Measurements from ENCODE around the gene SGK1. TPM values are rescaled to one million over a fixed set of nuclear protein-coding genes. Genes with fewer than 3 reads are reported as not detected.
"Not testable (repeated sequence)": the region's sequence is repeated elsewhere in the genome, so short reads cannot be mapped to it uniquely, and the experiment has no call there.

Gene SGK1
- total RNA-seq, 1 donor from 2014 or later = 153 TPM

DNA sequence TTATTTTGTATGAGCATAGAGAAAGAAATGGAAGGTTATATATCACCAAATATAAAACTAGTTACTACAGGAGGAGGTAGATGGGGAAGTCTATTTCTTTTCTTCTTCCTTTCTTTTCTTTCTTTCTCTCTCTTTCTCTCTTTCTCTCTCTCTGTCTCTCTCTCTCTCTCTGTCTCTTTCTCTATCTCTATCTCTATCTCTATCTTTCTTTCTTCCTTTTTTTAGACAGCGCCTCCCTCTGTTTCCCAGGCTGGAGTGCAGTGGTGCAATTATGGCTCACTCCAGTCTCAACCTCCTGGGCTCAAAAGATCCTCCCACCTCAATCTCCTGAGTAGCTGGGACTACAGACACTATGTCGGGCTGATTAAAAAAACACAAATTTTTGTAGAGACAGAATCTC, 10.2 kb upstream of the SGK1 start:
- DNase-seq (ENCODE audit: low read depth in 2 of 2) = no peak

- not testable (repeated sequence) for DNase-seq (ENCODE audit: low read depth in 2 of 2)
Observed at GRCh38 chr6:134326192-134326591, 8.3 kb upstream of the SGK1 start.

- no peak for DNase-seq (ENCODE audit: low read depth in 2 of 2)
Observed at GRCh38 chr6:134324766-134325165, 6.9 kb upstream of the SGK1 start.

DNA sequence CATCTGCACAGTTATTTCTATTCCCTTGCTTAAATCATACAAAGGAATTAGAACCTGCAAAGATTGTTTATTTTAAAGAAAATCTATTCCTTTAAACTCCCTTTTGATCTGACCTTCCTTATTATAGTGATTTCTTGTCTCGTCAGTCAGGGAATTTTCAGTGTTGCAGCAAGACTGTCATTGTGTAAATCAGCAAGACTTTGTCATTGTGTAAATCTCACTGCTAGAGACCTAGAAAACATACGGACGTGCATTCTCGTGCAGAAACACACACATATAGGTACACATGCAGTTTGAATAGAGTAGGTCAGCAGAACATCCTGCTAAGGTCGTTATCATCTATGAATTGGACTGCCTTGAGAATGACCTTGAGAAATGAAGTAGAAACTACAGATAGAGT, 6.2 kb upstream of the SGK1 start:
- no peak for DNase-seq (ENCODE audit: low read depth in 2 of 2)

- no peak for DNase-seq (ENCODE audit: low read depth in 2 of 2)
Observed at GRCh38 chr6:134323698-134324097, 5.8 kb upstream of the SGK1 start.

DNA sequence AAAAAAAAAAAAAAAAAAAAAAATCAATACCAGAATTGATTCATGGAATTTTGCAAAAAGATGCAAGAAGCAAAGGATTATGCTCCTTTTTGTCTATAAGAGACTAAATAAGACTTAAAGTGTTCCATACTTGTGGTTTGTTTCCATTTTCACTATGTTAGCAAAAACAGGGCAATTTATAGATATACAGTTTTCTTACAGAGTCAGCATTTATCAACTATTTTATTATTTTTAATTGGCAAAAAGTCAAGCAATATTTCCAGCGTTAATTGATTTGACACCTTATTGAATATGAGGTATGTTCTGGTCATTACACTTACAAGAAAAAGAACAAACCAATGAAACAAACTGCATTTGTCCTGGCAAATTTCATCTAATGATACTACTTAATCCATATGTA, 5.4 kb upstream of the SGK1 start:
- DNase-seq (ENCODE audit: low read depth in 2 of 2) = no peak

- DNase-seq (ENCODE audit: low read depth in 2 of 2) = no peak
Observed at GRCh38 chr6:134322216-134322615, 4.3 kb upstream of the SGK1 start.

DNA sequence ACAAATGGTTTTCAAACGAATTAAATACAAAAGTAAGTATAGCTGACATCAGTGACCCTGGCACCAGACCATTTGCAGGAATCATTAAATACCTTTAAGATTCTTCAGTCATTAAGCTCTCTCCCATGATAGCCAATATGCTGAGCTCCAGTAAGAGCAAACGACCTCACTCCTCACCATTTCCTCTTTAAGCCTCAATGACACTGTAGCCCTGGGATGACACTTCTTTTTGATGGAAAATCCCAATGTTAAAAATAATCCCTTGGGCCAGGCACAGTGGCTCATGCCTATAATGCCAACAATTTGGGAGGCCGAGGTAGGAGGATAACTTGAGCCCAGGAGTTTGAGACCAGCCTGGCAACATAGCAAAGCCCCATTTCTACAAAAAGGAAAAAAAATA, 3.3 kb upstream of the SGK1 start:
- DNase-seq (ENCODE audit: low read depth in 2 of 2) = no peak

DNA sequence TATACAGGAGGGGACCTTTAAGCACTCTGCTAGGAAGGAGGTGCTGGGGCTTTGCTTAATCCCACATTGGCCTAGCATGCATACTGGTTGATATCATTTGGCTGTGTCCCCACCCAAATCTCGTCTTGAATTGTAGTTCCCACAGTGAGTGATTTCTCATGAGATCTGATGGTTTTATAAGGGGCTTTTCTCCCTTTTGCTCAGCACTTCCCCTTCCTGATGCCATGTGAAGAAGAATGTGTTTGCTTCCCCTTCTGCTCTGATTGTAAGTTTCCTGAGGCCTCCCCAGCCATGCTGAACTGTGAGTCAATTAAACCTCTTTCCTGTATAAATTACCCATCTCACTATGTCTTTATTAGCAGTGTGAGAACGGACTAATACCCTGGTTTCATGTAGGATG, 1.8 kb upstream of the SGK1 start:
- not testable (repeated sequence) for DNase-seq (ENCODE audit: low read depth in 2 of 2)

GRCh38 chr6:134318974-134319281, 1.0 kb upstream of the SGK1 start:
- no peak for DNase-seq (ENCODE audit: low read depth in 2 of 2)

- no peak for DNase-seq (ENCODE audit: low read depth in 2 of 2)
Observed at GRCh38 chr6:134318236-134318973, 493 bp upstream of the SGK1 start.

DNA sequence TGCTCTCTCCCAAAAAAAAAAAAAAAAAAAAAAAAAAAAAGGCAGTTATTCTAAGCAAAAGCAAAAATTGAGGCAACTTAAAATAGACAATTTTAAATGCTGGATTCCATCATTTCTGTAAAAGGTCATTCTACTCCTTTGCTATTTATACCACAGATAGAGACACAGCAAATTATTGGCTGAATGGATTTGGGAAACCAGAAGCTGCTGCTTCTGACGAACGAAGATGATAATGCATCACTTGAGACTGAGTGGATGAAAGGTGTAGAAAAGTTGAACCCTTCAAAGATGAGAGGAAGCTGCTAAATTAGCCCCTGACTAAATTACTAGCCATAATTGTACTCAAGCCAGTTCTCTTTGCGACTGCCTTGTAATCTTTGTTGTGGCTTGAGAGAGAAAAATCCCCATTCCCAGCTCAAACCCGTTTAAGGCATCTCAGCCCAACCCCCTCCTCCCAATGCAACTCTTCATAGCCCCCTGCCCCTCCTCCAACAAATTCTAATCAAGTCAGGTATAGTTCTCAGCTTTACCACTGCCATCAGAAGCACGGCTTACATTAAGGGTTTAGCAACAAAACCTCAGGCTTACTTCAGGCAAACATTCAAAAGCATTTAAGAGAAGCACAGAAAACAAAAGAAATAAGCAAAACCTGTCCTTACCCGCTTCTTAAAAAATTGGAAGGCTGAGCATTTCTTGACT, 1.0 kb downstream of the SGK1 start:
- no peak for DNase-seq (ENCODE audit: low read depth in 2 of 2)

DNA sequence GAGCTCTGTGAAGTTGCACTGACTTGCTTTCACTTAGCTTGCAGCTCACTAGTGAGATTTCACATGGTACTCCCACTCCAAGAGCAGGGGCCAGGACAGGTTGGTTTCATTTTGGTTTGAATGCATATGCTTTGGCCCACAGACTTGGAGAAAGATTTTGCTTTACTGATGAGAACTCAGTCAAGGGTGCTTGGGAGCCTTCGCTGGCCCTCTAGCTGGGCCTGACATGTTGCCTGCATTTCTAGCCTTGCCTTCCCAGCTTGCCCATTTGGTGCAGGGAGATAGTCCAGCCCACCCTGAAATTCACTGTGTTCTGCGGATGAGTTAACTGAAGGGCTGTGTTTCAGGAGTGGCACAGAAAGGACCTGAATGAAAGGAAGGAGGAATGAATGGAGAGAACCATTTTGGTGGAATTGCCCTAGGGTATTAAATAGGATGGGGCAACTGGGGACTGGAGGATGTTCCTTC, 1.9 kb downstream of the SGK1 start:
- no peak for DNase-seq (ENCODE audit: low read depth in 2 of 2)

DNA sequence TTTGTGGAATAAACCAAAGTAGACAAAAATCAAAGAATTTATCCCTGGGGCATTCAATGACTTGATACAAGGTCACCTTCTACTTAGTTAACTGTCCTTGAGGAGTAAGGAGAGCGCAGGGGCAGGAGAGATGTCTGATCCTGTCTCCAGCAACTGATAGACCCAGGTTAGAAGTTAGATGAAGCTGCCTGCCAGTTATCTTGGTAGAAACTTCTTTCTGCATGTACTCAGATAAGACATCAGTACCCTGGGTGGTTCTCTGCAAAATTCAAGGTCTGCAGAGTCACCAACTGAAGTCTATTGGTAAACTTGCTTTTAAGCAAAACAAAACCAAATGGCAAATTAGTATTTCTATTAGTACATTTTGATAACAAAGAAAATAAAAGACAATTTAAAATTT, 2.7 kb downstream of the SGK1 start:
- DNase-seq (ENCODE audit: low read depth in 2 of 2) = no peak

GRCh38 chr6:134314006-134314821, 3.7 kb downstream of the SGK1 start:
- DNase-seq (ENCODE audit: low read depth in 2 of 2) = no peak

DNA sequence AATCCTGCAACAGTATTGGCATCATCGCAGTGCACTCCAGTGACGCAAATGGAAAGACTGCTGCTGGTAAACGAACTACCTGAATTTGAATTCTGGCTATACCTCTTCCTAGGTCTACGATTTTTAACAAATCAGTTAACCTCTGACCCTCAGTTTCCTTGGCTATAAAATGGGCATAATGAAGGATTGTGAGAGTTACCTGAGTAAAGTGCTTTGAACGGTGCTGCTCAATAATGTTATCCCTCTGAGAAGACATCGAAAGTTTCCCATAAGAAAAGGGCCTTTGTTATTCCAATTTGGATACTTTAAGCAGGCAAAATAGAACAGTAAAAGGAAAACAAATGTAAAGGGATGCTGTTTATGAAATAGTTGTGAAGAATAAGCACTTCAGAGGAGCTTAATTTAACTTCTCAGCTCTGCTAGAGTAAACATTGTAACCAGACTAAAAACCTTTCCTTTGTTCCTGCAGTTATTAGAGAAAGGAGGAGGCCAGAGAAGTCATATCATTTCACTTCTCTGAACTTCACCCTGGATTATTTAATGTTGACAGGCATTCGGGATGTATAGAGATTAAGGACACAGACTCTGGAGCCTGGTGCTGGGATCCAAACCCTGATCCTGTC, 5.8 kb downstream of the SGK1 start:
- no peak for DNase-seq (ENCODE audit: low read depth in 2 of 2)

GRCh38 chr6:134310817-134311216, 7.1 kb downstream of the SGK1 start:
- no peak for DNase-seq (ENCODE audit: low read depth in 2 of 2)

DNA sequence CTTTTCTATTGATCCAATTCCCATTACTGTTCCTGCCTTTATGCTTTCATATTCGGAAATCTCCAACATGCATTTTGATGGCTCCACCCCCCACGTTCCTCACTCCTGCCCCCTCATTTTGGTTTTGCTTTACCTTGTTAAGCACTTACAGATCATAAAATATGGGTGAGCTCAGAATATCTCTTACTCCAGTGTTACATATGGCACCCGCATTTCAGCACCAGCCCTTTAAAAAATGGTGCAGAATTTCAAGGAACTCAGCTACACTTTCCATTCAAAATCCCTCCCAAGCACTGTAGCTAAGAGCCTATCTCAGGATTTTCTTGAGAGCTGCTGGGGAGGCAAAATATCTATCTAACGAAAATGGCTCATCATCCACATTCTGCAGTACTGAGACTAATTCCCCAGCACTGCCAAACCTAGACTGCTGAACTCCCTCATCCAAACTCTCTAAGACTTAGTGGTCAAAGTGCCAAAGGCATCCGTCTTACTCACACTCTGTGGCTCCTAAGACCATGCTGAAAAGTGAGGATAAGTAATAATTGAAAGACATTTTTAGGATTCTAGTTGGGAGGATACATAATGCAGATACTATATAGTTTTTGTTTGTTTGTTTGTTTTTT, 7.8 kb downstream of the SGK1 start:
- DNase-seq (ENCODE audit: low read depth in 2 of 2) = no peak

- no peak for DNase-seq (ENCODE audit: low read depth in 2 of 2)
Observed at GRCh38 chr6:134309227-134309626, 8.7 kb downstream of the SGK1 start.

- no peak for DNase-seq (ENCODE audit: low read depth in 2 of 2)
Observed at GRCh38 chr6:134308800-134309199, 9.1 kb downstream of the SGK1 start.

- DNase-seq (ENCODE audit: low read depth in 2 of 2) = peak in 1 of 2 donors; percentile 24
Observed at GRCh38 chr6:134307870-134308269, 10.0 kb downstream of the SGK1 start.

DNA sequence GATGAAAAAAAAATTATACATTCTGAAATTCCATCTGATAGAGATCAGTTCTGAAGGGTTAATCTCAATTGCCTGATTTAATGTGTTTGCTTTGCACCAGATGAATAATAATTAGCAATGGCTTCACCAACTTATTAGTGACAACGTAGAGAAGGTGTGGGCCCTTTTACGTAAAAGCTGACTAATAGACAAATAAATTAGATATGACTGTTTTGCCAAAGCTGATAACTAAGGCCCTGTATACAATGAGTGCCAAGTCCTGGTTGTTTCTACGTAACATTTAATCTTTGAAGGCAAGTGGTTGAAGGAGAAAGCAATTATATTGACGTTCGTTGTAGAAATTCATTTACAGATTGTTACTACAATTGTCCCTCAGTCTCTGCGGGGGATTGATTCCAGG, 10.8 kb downstream of the SGK1 start:
- no peak for DNase-seq (ENCODE audit: low read depth in 2 of 2)

Data from dermis microvascular lymphatic vessel endothelial cell (primary cell).